Measurements from ENCODE around the gene PPARA. TPM values are rescaled to one million over a fixed set of nuclear protein-coding genes. Genes with fewer than 3 reads are reported as not detected.
"Not testable (repeated sequence)": the region's sequence is repeated elsewhere in the genome, so short reads cannot be mapped to it uniquely, and the experiment has no call there.

The PPARA gene
- total RNA-seq, 1 experiment from 2014 or later, result 7.7 TPM

- Histone ChIP-seq H3K79me2 (ENCODE audit: low read length) (no peaks in the 10 kb centered on the region), H4K20me1 (ENCODE audit: low read length) (no peaks in the 10 kb centered on the region), H2AFZ (ENCODE audit: low read length) (no peak overlapping the region), H3K9me3 (ENCODE audit: low read length) (no peaks in the 10 kb centered on the region), H3K9ac (ENCODE audit: low read length) (no peak overlapping the region), H3K4me1 (ENCODE audit: insufficient read depth, low read length) (peaks cover 11% of the 10 kb centered on the region), H3K36me3 (ENCODE audit: low read depth, low read length) (no peaks in the 10 kb centered on the region), H3K27me3 (ENCODE audit: low read length) (no peaks in the 10 kb centered on the region), H3K4me2 (ENCODE audit: low read length) (no peak overlapping the region), H3F3A (ENCODE audit: low read length, unreplicated experiment) (no peaks in the 10 kb centered on the region), H3K9me2 (replicated peaks; ENCODE audit: low read length) (no peaks in the 10 kb centered on the region), H3K4me3 (ENCODE audit: low read length) (no peak overlapping the region), H3K27ac (ENCODE audit: low read length) (no peak overlapping the region)
- DNase-seq (no peak), ATAC-seq (no peak)
- intact Hi-C loops (cut with micrococcal nuclease), result no loop called here
- ChIA-PET POLR2A (ENCODE audit: unreplicated experiment) (no interaction called here), CTCF (no interaction called here)
- TF ChIP-seq EZH2 (IDR thresholded peaks at IDR 0.05; ENCODE audit: low read length, unreplicated experiment) (no peak), EZH2phosphoT487 (IDR thresholded peaks at IDR 0.05; ENCODE audit: borderline replicate concordance, low read length) (no peak), CTCF (conservative IDR thresholded peaks at IDR 0.05; ENCODE audit: low read depth, low read length) (no peak)
- BruUV-seq (replicated peaks), result no TSS peak
These were observed 109.7 kb downstream of the PPARA start for GRCh38 chr22:46260038-46260437.

GRCh38 chr22:46262449-46263215, 112.3 kb downstream of the PPARA start:
- Histone ChIP-seq H3K36me3 (ENCODE audit: low read depth, low read length) (no peaks in the 10 kb centered on the region), H3K79me2 (ENCODE audit: low read length) (no peaks in the 10 kb centered on the region), H2AFZ (ENCODE audit: low read length) (no peak overlapping the region), H3K9me2 (replicated peaks; ENCODE audit: low read length) (no peaks in the 10 kb centered on the region), H4K20me1 (ENCODE audit: low read length) (no peaks in the 10 kb centered on the region), H3F3A (ENCODE audit: low read length, unreplicated experiment) (no peaks in the 10 kb centered on the region), H3K4me3 (ENCODE audit: low read length) (no peak overlapping the region), H3K9me3 (ENCODE audit: low read length) (no peaks in the 10 kb centered on the region), H3K27me3 (ENCODE audit: low read length) (no peaks in the 10 kb centered on the region), H3K9ac (ENCODE audit: low read length) (no peak overlapping the region), H3K4me1 (ENCODE audit: insufficient read depth, low read length) (no peaks in the 10 kb centered on the region), H3K4me2 (ENCODE audit: low read length) (no peak overlapping the region), H3K27ac (ENCODE audit: low read length) (no peak overlapping the region)
- POLR2A ChIA-PET (ENCODE audit: unreplicated experiment), result no interaction called here
- BruUV-seq (replicated peaks), result no TSS peak
- TF ChIP-seq CTCF (conservative IDR thresholded peaks at IDR 0.05; ENCODE audit: low read depth, low read length) (no peak), EZH2 (IDR thresholded peaks at IDR 0.05; ENCODE audit: low read length, unreplicated experiment) (no peak), EZH2phosphoT487 (IDR thresholded peaks at IDR 0.05; ENCODE audit: borderline replicate concordance, low read length) (no peak)
- intact Hi-C loops (cut with micrococcal nuclease), result no loop called here
- ATAC-seq (no peak), DNase-seq (no peak)
- CTCF ChIA-PET, result no interaction called here

GRCh38 chr22:46263216-46263590, 112.9 kb downstream of the PPARA start, which contains the start of gene PKDREJ:
Gene PKDREJ, minus strand, starts transcription at chr22:46263343. Its CDS starts 21 bp downstream, at chr22:46263322.
- Histone ChIP-seq H3K4me3 (ENCODE audit: low read length) (no peak within 1 kb of the TSS), H3K27me3 (ENCODE audit: low read length) (no peaks in the 10 kb centered on the region), H3K4me2 (ENCODE audit: low read length) (no peak within 1 kb of the TSS), H3K9ac (ENCODE audit: low read length) (no peak within 1 kb of the TSS), H3K4me1 (ENCODE audit: insufficient read depth, low read length) (no peaks in the 10 kb centered on the region), H3K36me3 (ENCODE audit: low read depth, low read length) (no peaks in the 10 kb centered on the region), H3K27ac (ENCODE audit: low read length) (no peak within 1 kb of the TSS), H3F3A (ENCODE audit: low read length, unreplicated experiment) (no peaks in the 10 kb centered on the region), H2AFZ (ENCODE audit: low read length) (no peak within 1 kb of the TSS), H4K20me1 (ENCODE audit: low read length) (no peaks in the 10 kb centered on the region), H3K79me2 (ENCODE audit: low read length) (peaks cover 3% of the 10 kb centered on the region), H3K9me3 (ENCODE audit: low read length) (no peaks in the 10 kb centered on the region), H3K9me2 (replicated peaks; ENCODE audit: low read length) (no peaks in the 10 kb centered on the region)
- ChIA-PET POLR2A (ENCODE audit: unreplicated experiment) (no interaction called here), CTCF (no interaction called here)
- no peak for DNase-seq
- TF ChIP-seq EZH2phosphoT487 (IDR thresholded peaks at IDR 0.05; ENCODE audit: borderline replicate concordance, low read length), result no peak
- no peak for TF ChIP-seq CTCF (conservative IDR thresholded peaks at IDR 0.05; ENCODE audit: low read depth, low read length)
- TF ChIP-seq EZH2 (IDR thresholded peaks at IDR 0.05; ENCODE audit: low read length, unreplicated experiment), result no peak
- ATAC-seq, result no peak
- intact Hi-C loops (cut with micrococcal nuclease), result no loop called here
- no TSS peak for BruUV-seq (replicated peaks)

- BruUV-seq (replicated peaks); DNase-seq; H3K36me3 ChIP-seq (ENCODE audit: low read depth, low read length); H3K9me3 ChIP-seq (ENCODE audit: low read length); H2AFZ ChIP-seq (ENCODE audit: low read length); POLR2A ChIA-PET (ENCODE audit: unreplicated experiment); H3K4me1 ChIP-seq (ENCODE audit: insufficient read depth, low read length); H3K27ac ChIP-seq (ENCODE audit: low read length); H3K9me2 ChIP-seq (replicated peaks; ENCODE audit: low read length); H4K20me1 ChIP-seq (ENCODE audit: low read length); H3K9ac ChIP-seq (ENCODE audit: low read length); H3K4me2 ChIP-seq (ENCODE audit: low read length); H3K27me3 ChIP-seq (ENCODE audit: low read length); CTCF ChIA-PET; ATAC-seq; H3F3A ChIP-seq (ENCODE audit: low read length, unreplicated experiment); H3K4me3 ChIP-seq (ENCODE audit: low read length); intact Hi-C loops (cut with micrococcal nuclease): not testable (repeated sequence)
- peaks cover 15% of the 10 kb centered on the region for H3K79me2 ChIP-seq (ENCODE audit: low read length)
These were observed 114.2 kb downstream of the PPARA start for GRCh38 chr22:46264520-46264919.
